IMR-90 (cell line): ENCODE results near the gene PSMD12.

Experiments used
- NFE2L2 ChIP-seq: fragments of 150-350 bp; IDR thresholded peaks from 2 replicates; pipeline ENCODE4 v1.6.1; 2016; ENCODE audit warnings: low read depth, mild to moderate bottlenecking, low read length
- POLR2A ChIP-seq: IDR thresholded peaks from 2 replicates; pipeline ENCODE4 v1.6.1; 2012; ENCODE audit warnings: mild to moderate bottlenecking, low read depth, low read length
- RCOR1 ChIP-seq: IDR thresholded peaks from 2 replicates; pipeline ENCODE4 v1.6.1; 2012; ENCODE audit warnings: mild to moderate bottlenecking, low read length, improper control_type of control experiment; ENCODE audit not compliant: insufficient replicate concordance
- RFX5 ChIP-seq: IDR thresholded peaks from 2 replicates; pipeline ENCODE4 v1.8.0; 2012; ENCODE audit warnings: low read depth, mild to moderate bottlenecking, low read length, moderate library complexity
- TF ChIP-seq, protein P1 (sequence below): conservative IDR thresholded peaks from 2 replicates; pipeline ENCODE4 v1.5.1; 2012; ENCODE audit warnings: mild to moderate bottlenecking, low read depth, low read length, improper control_type of control experiment

DNA sequence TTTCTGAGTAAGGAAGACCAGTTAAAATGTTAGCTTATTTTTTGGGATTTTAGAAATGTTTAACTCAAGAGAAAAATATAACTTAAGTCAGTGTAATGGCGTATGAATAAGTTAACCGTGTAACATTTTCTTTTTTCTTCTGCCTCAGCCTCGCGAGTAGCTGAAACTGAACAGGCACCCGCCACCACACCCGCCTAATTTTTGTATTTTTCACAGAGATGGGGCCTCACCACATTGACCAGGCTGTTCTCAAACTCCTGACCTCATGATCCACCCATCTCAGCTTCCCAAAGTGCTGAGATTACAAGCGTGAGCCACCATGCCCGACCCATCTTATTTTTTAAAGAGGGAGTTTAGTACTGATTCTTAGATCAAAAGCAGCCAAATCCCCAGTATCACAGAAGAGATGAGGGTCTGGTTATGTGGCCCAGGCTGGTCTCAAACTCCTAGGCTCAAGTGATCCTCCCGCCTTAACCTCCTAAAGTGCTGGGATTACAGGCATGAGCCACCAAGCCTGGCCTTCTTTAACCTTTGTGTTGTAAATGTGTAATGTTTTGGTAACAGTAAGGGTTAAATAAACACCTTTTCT, 27.5 kb upstream of the PSMD12 start:
- TF ChIP-seq, protein P1, sequence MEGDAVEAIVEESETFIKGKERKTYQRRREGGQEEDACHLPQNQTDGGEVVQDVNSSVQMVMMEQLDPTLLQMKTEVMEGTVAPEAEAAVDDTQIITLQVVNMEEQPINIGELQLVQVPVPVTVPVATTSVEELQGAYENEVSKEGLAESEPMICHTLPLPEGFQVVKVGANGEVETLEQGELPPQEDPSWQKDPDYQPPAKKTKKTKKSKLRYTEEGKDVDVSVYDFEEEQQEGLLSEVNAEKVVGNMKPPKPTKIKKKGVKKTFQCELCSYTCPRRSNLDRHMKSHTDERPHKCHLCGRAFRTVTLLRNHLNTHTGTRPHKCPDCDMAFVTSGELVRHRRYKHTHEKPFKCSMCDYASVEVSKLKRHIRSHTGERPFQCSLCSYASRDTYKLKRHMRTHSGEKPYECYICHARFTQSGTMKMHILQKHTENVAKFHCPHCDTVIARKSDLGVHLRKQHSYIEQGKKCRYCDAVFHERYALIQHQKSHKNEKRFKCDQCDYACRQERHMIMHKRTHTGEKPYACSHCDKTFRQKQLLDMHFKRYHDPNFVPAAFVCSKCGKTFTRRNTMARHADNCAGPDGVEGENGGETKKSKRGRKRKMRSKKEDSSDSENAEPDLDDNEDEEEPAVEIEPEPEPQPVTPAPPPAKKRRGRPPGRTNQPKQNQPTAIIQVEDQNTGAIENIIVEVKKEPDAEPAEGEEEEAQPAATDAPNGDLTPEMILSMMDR, result no peak
- TF ChIP-seq RCOR1, result no peak
- TF ChIP-seq POLR2A, result no peak
- TF ChIP-seq NFE2L2, result no peak
- TF ChIP-seq RFX5, result no peak
